ENCODE results near the gene FAM43A. TPM values are rescaled to one million over a fixed set of nuclear protein-coding genes. Genes with fewer than 3 reads are reported as not detected.

Gene FAM43A
- total and polyA plus RNA-seq, 2 of the 4 experiments (the other 2 are of a cell fraction): 3.0 to 11.5 TPM

DNA sequence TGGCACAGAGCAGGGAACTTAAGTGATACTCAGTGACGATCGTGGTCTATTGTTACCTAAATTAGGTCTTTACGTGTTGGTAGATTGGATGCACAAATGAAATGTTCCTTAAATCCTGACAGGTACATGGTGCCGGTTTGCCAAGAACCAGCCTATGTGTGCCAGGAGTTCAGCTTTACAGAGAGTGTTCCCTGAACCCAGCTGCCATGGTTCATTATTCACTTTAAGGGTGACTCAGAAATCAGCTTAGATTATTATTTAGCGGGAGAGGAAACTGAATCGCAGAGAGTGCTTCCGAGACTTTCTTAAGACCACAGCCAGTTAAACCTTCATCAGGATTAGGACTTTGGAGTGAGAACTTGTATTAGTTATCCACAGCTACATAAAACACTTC is 21.5 kb downstream of the FAM43A start:
- no peaks in the 10 kb centered on the region for H3K79me1 ChIP-seq (ENCODE audit: low read depth in 1 of 2, low read length in 2 of 2)
- no peak overlapping the region for H3K56ac ChIP-seq (ENCODE audit: extremely low read depth, insufficient read depth, low read length)
- H2AK5ac ChIP-seq (ENCODE audit: low read depth, low read length): no peak overlapping the region
- H3K18ac ChIP-seq (ENCODE audit: low read depth, low read length): no peak overlapping the region
- no peak overlapping the region for H4K8ac ChIP-seq (ENCODE audit: low read depth in 2 of 2, low read length in 2 of 2)
- no peak overlapping the region for H3K4ac ChIP-seq (ENCODE audit: low read depth, low read length)
- H3K27ac ChIP-seq (ENCODE audit: insufficient read depth, low read length): no peak overlapping the region
- H2BK5ac ChIP-seq (ENCODE audit: low read depth, low read length, poor library complexity, severe bottlenecking): no peak overlapping the region
- H3K9me3 ChIP-seq (ENCODE audit: control insufficient read depth, insufficient read depth, low read length): peaks cover 3% of the 10 kb centered on the region; the same call in 1 of the 2 replicates
- intact Hi-C loops (cut with micrococcal nuclease) (no loop called here), in situ Hi-C loops (cut with MboI; ENCODE audit: low sequenced_read_pairs) (no loop called here), dilution Hi-C loops (cut with HindIII; ENCODE audit: low sequenced_read_pairs, unreplicated experiment) (no loop called here)
- TF ChIP-seq CEBPB (IDR thresholded peaks at IDR 0.05; ENCODE audit: low read depth, low read length) (no peak), POLR2A (IDR thresholded peaks at IDR 0.05; ENCODE audit: low read depth, low read length) (no peak), BHLHE40 (IDR thresholded peaks at IDR 0.05; ENCODE audit: low read depth, low read length) (no peak), FOS (IDR thresholded peaks at IDR 0.05; ENCODE audit: low read depth, low read length) (no peak), CTCF (conservative IDR thresholded peaks at IDR 0.05; ENCODE audit: low read depth, low read length) (no peak), SMC3 (IDR thresholded peaks at IDR 0.05; ENCODE audit: low read depth, low read length) (no peak)
- DNase-seq (no peak), ATAC-seq (ENCODE audit: low read depth) (no peak)
- no peaks in the 10 kb centered on the region for H3K9me1 ChIP-seq (ENCODE audit: insufficient read depth, low read length)
- H3K4me3 ChIP-seq (ENCODE audit: insufficient read depth, low read depth, low read length): no peak overlapping the region
- H4K20me1 ChIP-seq (ENCODE audit: insufficient read depth, low read length): no peaks in the 10 kb centered on the region
- no peak overlapping the region for H4K91ac ChIP-seq (ENCODE audit: insufficient read depth, low read depth, low read length)
- no peaks in the 10 kb centered on the region for H3K4me1 ChIP-seq (ENCODE audit: control insufficient read depth, insufficient read depth, low read length)
- H3K23ac ChIP-seq (ENCODE audit: low read depth, low read length): no peak overlapping the region
- BruUV-seq (replicated peaks): no TSS peak
- H3K4me2 ChIP-seq (ENCODE audit: low read depth, low read length): no peak overlapping the region
- 88% methylated on average over 4 of the region's 7 CpGs; no CpG with 5 or more reads in 1 of the 2 experiments for WGBS, 2 experiments (ENCODE audit: extremely low coverage in 2 of 2, insufficient read length in 1 of 2)
- no peak overlapping the region for H3K9ac ChIP-seq (ENCODE audit: low read depth, low read length)
- no peak overlapping the region for H2BK120ac ChIP-seq (ENCODE audit: low read depth, low read length)
- no peak overlapping the region for H2AFZ ChIP-seq (replicated peaks; ENCODE audit: low read length, poor library complexity)
- POLR2A ChIA-PET (ENCODE audit: unreplicated experiment): no interaction called here
- H2AK9ac ChIP-seq (replicated peaks; ENCODE audit: low read depth, low read length, poor library complexity): no peak overlapping the region
- H4K5ac ChIP-seq (ENCODE audit: low read depth, low read length): no peak overlapping the region
- no peak overlapping the region for H2BK20ac ChIP-seq (ENCODE audit: low read depth, low read length)
- no peak overlapping the region for H3K14ac ChIP-seq (replicated peaks; ENCODE audit: low read depth, low read length)
- H3K36me3 ChIP-seq (ENCODE audit: control insufficient read depth, insufficient read depth, low read length): no peaks in the 10 kb centered on the region
- CTCF ChIA-PET: interaction anchor here (1.6 kb wide), 1 partner anchor 13 kb away, joined by 3 read pairs; no protein-coding TSS in a partner anchor
- H3K27me3 ChIP-seq (ENCODE audit: control insufficient read depth, insufficient read depth, low read length): peaks cover 34% of the 10 kb centered on the region
- H2BK15ac ChIP-seq (ENCODE audit: low read depth, low read length): no peak overlapping the region

Data from IMR-90 (cell line).